ENCODE results near the gene GPR107. TPM values are rescaled to one million over a fixed set of nuclear protein-coding genes. Genes with fewer than 3 reads are reported as not detected.

GPR107 gene
- total RNA-seq, 4 donors from 2014 or later: 24.2 to 38.4 (median 30.4) TPM

DNA sequence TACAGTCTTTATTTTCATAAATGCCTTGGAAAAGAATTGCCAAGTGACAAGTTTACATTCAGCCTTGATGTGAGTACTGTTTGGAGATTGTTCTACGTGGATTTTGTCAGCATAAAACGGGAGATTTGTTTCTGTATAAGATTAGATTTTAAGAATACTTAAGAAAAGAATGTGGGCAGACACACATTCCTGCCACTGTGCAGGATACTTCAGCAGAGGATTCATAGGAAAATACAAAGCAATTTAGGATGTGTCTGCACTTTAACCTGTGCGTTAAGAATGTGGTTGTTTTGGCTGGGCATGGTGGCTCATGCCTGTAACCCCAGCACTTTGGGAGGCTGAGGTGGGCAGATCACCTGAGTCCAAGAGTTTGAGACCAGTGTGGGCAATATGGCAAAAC lies 37.2 kb downstream of the GPR107 start:
- 26 to 51% methylated on average over 3 of the region's 3 CpGs for WGBS, 2 donors (ENCODE audit: low coverage in 1 of 2)
- Histone ChIP-seq H3K27me3 (no peaks in the 10 kb centered on the region), H3K27ac (peak overlapping the region in 1 of 4 donors; percentile 22), H3K4me3 (no peak overlapping the region), H3K9me3 (no peaks in the 10 kb centered on the region), H3K4me1 (no peaks in the 10 kb centered on the region), H3K36me3 (peaks cover 0 to 87% of the 10 kb centered on the region in 2 donors)
- ATAC-seq: no peak
- TF ChIP-seq POLR2A (IDR thresholded peaks at IDR 0.05) (no peak), EP300 (IDR thresholded peaks at IDR 0.05) (no peak), POLR2AphosphoS5 (IDR thresholded peaks at IDR 0.05) (no peak)
- TF ChIP-seq, protein P1, sequence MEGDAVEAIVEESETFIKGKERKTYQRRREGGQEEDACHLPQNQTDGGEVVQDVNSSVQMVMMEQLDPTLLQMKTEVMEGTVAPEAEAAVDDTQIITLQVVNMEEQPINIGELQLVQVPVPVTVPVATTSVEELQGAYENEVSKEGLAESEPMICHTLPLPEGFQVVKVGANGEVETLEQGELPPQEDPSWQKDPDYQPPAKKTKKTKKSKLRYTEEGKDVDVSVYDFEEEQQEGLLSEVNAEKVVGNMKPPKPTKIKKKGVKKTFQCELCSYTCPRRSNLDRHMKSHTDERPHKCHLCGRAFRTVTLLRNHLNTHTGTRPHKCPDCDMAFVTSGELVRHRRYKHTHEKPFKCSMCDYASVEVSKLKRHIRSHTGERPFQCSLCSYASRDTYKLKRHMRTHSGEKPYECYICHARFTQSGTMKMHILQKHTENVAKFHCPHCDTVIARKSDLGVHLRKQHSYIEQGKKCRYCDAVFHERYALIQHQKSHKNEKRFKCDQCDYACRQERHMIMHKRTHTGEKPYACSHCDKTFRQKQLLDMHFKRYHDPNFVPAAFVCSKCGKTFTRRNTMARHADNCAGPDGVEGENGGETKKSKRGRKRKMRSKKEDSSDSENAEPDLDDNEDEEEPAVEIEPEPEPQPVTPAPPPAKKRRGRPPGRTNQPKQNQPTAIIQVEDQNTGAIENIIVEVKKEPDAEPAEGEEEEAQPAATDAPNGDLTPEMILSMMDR (IDR thresholded peaks at IDR 0.05): peak in 3 of 4 experiments; percentile 11 to 31 (median 31)

- WGBS, 2 donors (ENCODE audit: low coverage in 1 of 2): 59 to 61% methylated on average over 4 of the region's 4 CpGs
- ATAC-seq: no peak
- Histone ChIP-seq H3K27ac (no peak overlapping the region), H3K4me1 (no peaks in the 10 kb centered on the region), H3K9me3 (no peaks in the 10 kb centered on the region), H3K36me3 (peaks cover 0 to 87% of the 10 kb centered on the region in 2 donors), H3K4me3 (no peak overlapping the region), H3K27me3 (no peaks in the 10 kb centered on the region)
- TF ChIP-seq EP300 (IDR thresholded peaks at IDR 0.05): no peak
- TF ChIP-seq, protein P1 (IDR thresholded peaks at IDR 0.05): no peak
- no peak for TF ChIP-seq POLR2A (IDR thresholded peaks at IDR 0.05)
- no peak for TF ChIP-seq POLR2AphosphoS5 (IDR thresholded peaks at IDR 0.05)
Observed at GRCh38 chr9:130092910-130093309, 39.2 kb downstream of the GPR107 start.

GRCh38 chr9:130095872-130096271 lies 42.2 kb downstream of the GPR107 start:
- WGBS, 2 donors (ENCODE audit: low coverage in 1 of 2): 47 to 72% methylated on average over 2 to 7 of the region's 7 CpGs
- H3K9me3 ChIP-seq: no peaks in the 10 kb centered on the region
- no peak for TF ChIP-seq POLR2A (IDR thresholded peaks at IDR 0.05)
- no peak for TF ChIP-seq EP300 (IDR thresholded peaks at IDR 0.05)
- TF ChIP-seq, protein P1 (IDR thresholded peaks at IDR 0.05): no peak
- TF ChIP-seq POLR2AphosphoS5 (IDR thresholded peaks at IDR 0.05): no peak
- H3K4me3 ChIP-seq: no peak overlapping the region
- H3K36me3 ChIP-seq: peaks cover 0 to 98% of the 10 kb centered on the region in 2 donors
- no peak for ATAC-seq
- no peaks in the 10 kb centered on the region for H3K4me1 ChIP-seq
- H3K27ac ChIP-seq: no peak overlapping the region
- H3K27me3 ChIP-seq: no peaks in the 10 kb centered on the region

- Histone ChIP-seq H3K27me3 (no peaks in the 10 kb centered on the region), H3K4me1 (peaks cover 0 to 31% (median 0%) of the 10 kb centered on the region in 3 donors), H3K36me3 (peaks cover 0 to 98% of the 10 kb centered on the region in 2 donors), H3K4me3 (no peak overlapping the region), H3K27ac (no peak overlapping the region), H3K9me3 (no peaks in the 10 kb centered on the region)
- WGBS, 2 donors (ENCODE audit: low coverage in 1 of 2): 84 to 100% methylated on average over 1 to 2 of the region's 3 CpGs
- no peak for ATAC-seq
- TF ChIP-seq, protein P1 (IDR thresholded peaks at IDR 0.05): no peak
- TF ChIP-seq EP300 (IDR thresholded peaks at IDR 0.05) (no peak), POLR2AphosphoS5 (IDR thresholded peaks at IDR 0.05) (no peak), POLR2A (IDR thresholded peaks at IDR 0.05) (no peak)
Observed at GRCh38 chr9:130100681-130101080, 47.0 kb downstream of the GPR107 start.

- TF ChIP-seq POLR2A (IDR thresholded peaks at IDR 0.05): no peak
- TF ChIP-seq EP300 (IDR thresholded peaks at IDR 0.05): no peak
- no peak for TF ChIP-seq POLR2AphosphoS5 (IDR thresholded peaks at IDR 0.05)
- TF ChIP-seq, protein P1 (IDR thresholded peaks at IDR 0.05): no peak
- Histone ChIP-seq H3K4me1 (peaks cover 0 to 34% (median 0%) of the 10 kb centered on the region in 3 donors), H3K4me3 (no peak overlapping the region), H3K27me3 (no peaks in the 10 kb centered on the region), H3K27ac (peak overlapping the region in 2 of 4 donors; percentile 56 to 64), H3K36me3 (peaks cover 0 to 91% of the 10 kb centered on the region in 2 donors), H3K9me3 (no peaks in the 10 kb centered on the region)
- 86% methylated on average over 8 of the region's 9 CpGs; no CpG with 5 or more reads in 1 of the 2 donors for WGBS, 2 donors (ENCODE audit: low coverage in 1 of 2)
- no peak for ATAC-seq
Observed at GRCh38 chr9:130101915-130102314, 48.2 kb downstream of the GPR107 start.
